ENCODE data around the gene CHIA.
"Not testable (repeated sequence)": the region's sequence is repeated elsewhere in the genome, so short reads cannot be mapped to it uniquely, and the experiment has no call there.

DNA sequence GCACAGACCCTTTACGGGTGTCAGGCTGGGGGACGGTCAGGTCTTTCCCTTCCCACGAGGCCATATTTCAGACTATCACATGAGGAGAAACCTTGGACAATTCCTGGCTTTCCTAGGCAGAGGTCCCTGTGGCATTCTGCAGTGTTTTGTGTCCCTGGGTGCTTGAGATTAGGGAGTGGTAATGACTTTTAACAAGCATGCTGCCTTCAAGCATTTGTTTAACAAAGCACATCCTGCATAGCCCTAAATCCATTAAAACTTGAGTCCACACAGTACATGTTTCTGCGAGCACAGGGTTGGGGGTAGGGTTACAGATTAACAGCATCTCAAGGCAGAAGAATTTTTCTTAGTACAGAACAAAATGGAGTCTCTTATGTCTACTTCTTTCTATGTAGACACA is 69.6 kb downstream of the CHIA start:
- TF ChIP-seq POLR2A (IDR thresholded peaks at IDR 0.05), result not testable (repeated sequence)
- TF ChIP-seq, protein P1, sequence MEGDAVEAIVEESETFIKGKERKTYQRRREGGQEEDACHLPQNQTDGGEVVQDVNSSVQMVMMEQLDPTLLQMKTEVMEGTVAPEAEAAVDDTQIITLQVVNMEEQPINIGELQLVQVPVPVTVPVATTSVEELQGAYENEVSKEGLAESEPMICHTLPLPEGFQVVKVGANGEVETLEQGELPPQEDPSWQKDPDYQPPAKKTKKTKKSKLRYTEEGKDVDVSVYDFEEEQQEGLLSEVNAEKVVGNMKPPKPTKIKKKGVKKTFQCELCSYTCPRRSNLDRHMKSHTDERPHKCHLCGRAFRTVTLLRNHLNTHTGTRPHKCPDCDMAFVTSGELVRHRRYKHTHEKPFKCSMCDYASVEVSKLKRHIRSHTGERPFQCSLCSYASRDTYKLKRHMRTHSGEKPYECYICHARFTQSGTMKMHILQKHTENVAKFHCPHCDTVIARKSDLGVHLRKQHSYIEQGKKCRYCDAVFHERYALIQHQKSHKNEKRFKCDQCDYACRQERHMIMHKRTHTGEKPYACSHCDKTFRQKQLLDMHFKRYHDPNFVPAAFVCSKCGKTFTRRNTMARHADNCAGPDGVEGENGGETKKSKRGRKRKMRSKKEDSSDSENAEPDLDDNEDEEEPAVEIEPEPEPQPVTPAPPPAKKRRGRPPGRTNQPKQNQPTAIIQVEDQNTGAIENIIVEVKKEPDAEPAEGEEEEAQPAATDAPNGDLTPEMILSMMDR (IDR thresholded peaks at IDR 0.05), result not testable (repeated sequence)
